Epidermal melanocyte (primary cell): ENCODE data around the gene KCP.
A peak's percentile ranks its signal among the peaks of the same experiment; 100 is the strongest.

Source experiments
- DNase-seq: peaks from one replicate; pipeline ENCODE4 v3.0.0; 2011; ENCODE audit warnings: low spot score; ENCODE audit not compliant: insufficient read length

Gene KCP

GRCh38 chr7:128841921-128842673 is 68.4 kb downstream of the KCP start:
- peak; percentile 56 for DNase-seq

GRCh38 chr7:128841171-128841690 is 69.3 kb downstream of the KCP start:
- DNase-seq = no peak

GRCh38 chr7:128840326-128841170 is 70.0 kb downstream of the KCP start:
- DNase-seq = no peak

GRCh38 chr7:128839751-128840177 is 70.7 kb downstream of the KCP start:
- no peak for DNase-seq

GRCh38 chr7:128838981-128839731 is 71.4 kb downstream of the KCP start:
- DNase-seq = no peak

- peak; percentile 4 for DNase-seq
These were observed 72.3 kb downstream of the KCP start for GRCh38 chr7:128838109-128838779.

GRCh38 chr7:128837521-128837921 is 73.0 kb downstream of the KCP start:
- no peak for DNase-seq

GRCh38 chr7:128836729-128837348 is 73.7 kb downstream of the KCP start:
- no peak for DNase-seq

- no peak for DNase-seq
These were observed 74.5 kb downstream of the KCP start for GRCh38 chr7:128835790-128836641.

- DNase-seq = no peak
These were observed 75.2 kb downstream of the KCP start for GRCh38 chr7:128835231-128835751.

- DNase-seq = no peak
These were observed 76.6 kb downstream of the KCP start for GRCh38 chr7:128833946-128834325.

GRCh38 chr7:128833148-128833945 is 77.2 kb downstream of the KCP start:
- DNase-seq = peak; percentile 37

GRCh38 chr7:128832880-128833147 is 77.7 kb downstream of the KCP start:
- no peak for DNase-seq

GRCh38 chr7:128831994-128832879 is 78.3 kb downstream of the KCP start:
- DNase-seq = no peak

- DNase-seq = no peak
These were observed 79.1 kb downstream of the KCP start for GRCh38 chr7:128831178-128831993.

- no peak for DNase-seq
These were observed 80.0 kb downstream of the KCP start, which contains the start of gene FLNC for GRCh38 chr7:128830231-128831177. Gene FLNC, plus strand, starts transcription at chr7:128830406. Its CDS starts 232 bp downstream, at chr7:128830638.
